Measurements from ENCODE around the gene TYSND1.

The TYSND1 gene

GRCh38 chr10:70176441-70176840, 29.9 kb upstream of the TYSND1 start:
- no peak for TF ChIP-seq CTCF (conservative IDR thresholded peaks at IDR 0.05; ENCODE audit: low read depth, low read length)

DNA sequence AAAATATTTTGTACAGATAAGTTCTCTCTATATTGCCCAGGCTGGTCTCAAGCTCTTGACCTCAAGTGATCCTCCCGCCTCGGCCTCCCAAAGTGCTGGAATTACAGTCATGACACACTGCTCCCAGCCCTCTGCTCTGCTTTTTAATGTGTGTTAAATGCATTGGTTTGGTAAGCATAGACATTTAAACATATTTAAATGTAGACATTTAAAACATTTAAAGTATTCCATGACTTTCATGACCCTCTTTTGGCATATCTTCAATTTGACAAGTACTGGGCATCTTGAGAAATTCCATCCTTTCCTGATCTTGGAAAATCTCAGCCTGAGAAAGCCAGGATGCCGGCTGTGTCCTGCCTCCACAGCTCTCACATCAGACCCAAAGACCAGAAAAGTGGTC, 29.0 kb upstream of the TYSND1 start:
- Histone ChIP-seq H2AFZ (ENCODE audit: low read depth) (no peak overlapping the region), H3K4me3 (IDR thresholded peaks at IDR 0.05; ENCODE audit: insufficient read depth, low read depth, low read length) (no peak overlapping the region), H3K27me3 (ENCODE audit: insufficient read depth, low read depth) (no peaks in the 10 kb centered on the region), H3K36me3 (ENCODE audit: insufficient read depth) (no peaks in the 10 kb centered on the region), H3K4me1 (ENCODE audit: low read depth, poor library complexity, severe bottlenecking) (no peaks in the 10 kb centered on the region), H3K9ac (no peak overlapping the region), H3K4me2 (no peak overlapping the region), H3K27ac (no peak overlapping the region), H3K79me2 (ENCODE audit: insufficient read depth, low read depth) (no peaks in the 10 kb centered on the region), H4K20me1 (ENCODE audit: insufficient read depth) (no peaks in the 10 kb centered on the region)
- no peak for TF ChIP-seq CTCF (conservative IDR thresholded peaks at IDR 0.05; ENCODE audit: low read depth, low read length)

More at GRCh38 chr10:70176441-70176840, 29.9 kb upstream of the TYSND1 start:
- Histone ChIP-seq H3K27me3 (ENCODE audit: insufficient read depth, low read depth) (no peaks in the 10 kb centered on the region), H3K79me2 (ENCODE audit: insufficient read depth, low read depth) (no peaks in the 10 kb centered on the region), H3K4me2 (no peak overlapping the region), H3K4me1 (ENCODE audit: low read depth, poor library complexity, severe bottlenecking) (no peaks in the 10 kb centered on the region), H3K4me3 (IDR thresholded peaks at IDR 0.05; ENCODE audit: insufficient read depth, low read depth, low read length) (no peak overlapping the region), H4K20me1 (ENCODE audit: insufficient read depth) (no peaks in the 10 kb centered on the region), H3K36me3 (ENCODE audit: insufficient read depth) (no peaks in the 10 kb centered on the region), H3K27ac (no peak overlapping the region), H3K9ac (no peak overlapping the region), H2AFZ (ENCODE audit: low read depth) (no peak overlapping the region)

GRCh38 chr10:70174058-70174741, 27.7 kb upstream of the TYSND1 start:
- H3K27ac ChIP-seq, result no peak overlapping the region
- H3K27me3 ChIP-seq (ENCODE audit: insufficient read depth, low read depth), result no peaks in the 10 kb centered on the region
- H3K9ac ChIP-seq, result no peak overlapping the region
- peaks cover 12% of the 10 kb centered on the region for H3K79me2 ChIP-seq (ENCODE audit: insufficient read depth, low read depth)
- peak overlapping the region; percentile 14; the same call in 1 of the 2 replicates for H2AFZ ChIP-seq (ENCODE audit: low read depth)
- H3K36me3 ChIP-seq (ENCODE audit: insufficient read depth), result no peaks in the 10 kb centered on the region
- 0 out of 2 replicates have a peak, but pooled peaks cover 5% of the 10 kb centered on the region for H4K20me1 ChIP-seq (ENCODE audit: insufficient read depth)
- no peak for TF ChIP-seq CTCF (conservative IDR thresholded peaks at IDR 0.05; ENCODE audit: low read depth, low read length)
- peaks cover 2% of the 10 kb centered on the region for H3K4me1 ChIP-seq (ENCODE audit: low read depth, poor library complexity, severe bottlenecking)
- H3K4me2 ChIP-seq, result no peak overlapping the region
- H3K4me3 ChIP-seq (IDR thresholded peaks at IDR 0.05; ENCODE audit: insufficient read depth, low read depth, low read length), result no peak overlapping the region

DNA sequence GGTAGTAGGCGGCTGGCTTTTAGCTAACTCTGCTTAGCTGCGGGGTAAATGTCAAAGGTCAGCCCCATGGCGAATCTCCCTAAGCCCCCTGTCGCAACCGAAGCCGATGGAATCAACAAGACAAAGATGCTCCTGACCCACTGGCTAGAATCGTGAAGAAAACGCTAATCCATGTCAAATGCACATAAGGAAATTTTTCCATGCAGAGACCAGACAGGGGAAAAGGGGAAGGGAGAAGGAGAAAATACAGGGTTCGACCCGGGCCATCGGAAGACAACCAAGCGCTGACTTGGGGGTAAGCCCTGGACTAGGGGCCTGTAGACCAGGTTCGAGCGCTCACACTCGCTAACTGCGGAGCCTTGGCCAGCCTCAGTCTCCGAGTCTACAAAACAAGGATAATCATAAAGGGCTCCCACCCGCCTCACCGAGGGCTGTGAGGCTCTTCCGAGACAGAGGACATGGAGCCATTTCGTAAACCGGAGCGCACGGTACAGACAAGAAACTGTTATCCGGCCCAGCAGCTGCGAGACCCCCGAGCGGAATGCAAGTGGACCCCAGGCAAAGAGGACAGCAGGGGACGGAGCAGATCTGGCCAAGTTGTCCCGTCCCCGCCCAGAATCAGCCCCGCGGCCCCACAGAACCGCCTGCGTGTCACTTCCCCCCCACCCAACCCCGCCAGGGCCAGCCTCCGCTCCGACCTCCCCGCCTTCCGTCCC, 23.3 kb upstream of the TYSND1 start:
- H3K4me1 ChIP-seq (ENCODE audit: low read depth, poor library complexity, severe bottlenecking), result peaks cover 29% of the 10 kb centered on the region
- H3K9ac ChIP-seq, result peak overlapping the region; percentile 81; the same call in 1 of the 2 replicates
- H3K36me3 ChIP-seq (ENCODE audit: insufficient read depth), result no peaks in the 10 kb centered on the region; the same call in 1 of the 2 replicates
- peak overlapping the region; percentile 56 for H3K27ac ChIP-seq
- TF ChIP-seq CTCF (conservative IDR thresholded peaks at IDR 0.05; ENCODE audit: low read depth, low read length), result no peak
- H3K4me3 ChIP-seq (IDR thresholded peaks at IDR 0.05; ENCODE audit: insufficient read depth, low read depth, low read length), result no peak overlapping the region
- peak overlapping the region; percentile 31; the same call in 1 of the 2 replicates for H2AFZ ChIP-seq (ENCODE audit: low read depth)
- H4K20me1 ChIP-seq (ENCODE audit: insufficient read depth), result peaks cover 13% of the 10 kb centered on the region
- H3K27me3 ChIP-seq (ENCODE audit: insufficient read depth, low read depth), result no peaks in the 10 kb centered on the region
- peak overlapping the region; percentile 98 for H3K4me2 ChIP-seq
- H3K79me2 ChIP-seq (ENCODE audit: insufficient read depth, low read depth), result peaks cover 53% of the 10 kb centered on the region
